GM10266 (cell line): ENCODE data around the gene SAXO1.

Experiments used
- DNase-seq: peaks from one replicate; pipeline ENCODE4 v3.0.0; 2012; ENCODE audit errors: extremely low spot score
- CTCF ChIP-seq: IDR thresholded peaks from 2 replicates; pipeline ENCODE4 v1.5.1; 2012; ENCODE audit warnings: mild to moderate bottlenecking, low read depth; ENCODE audit not compliant: control insufficient read depth, insufficient read depth; ENCODE audit errors: missing control alignments

The SAXO1 gene

GRCh38 chr9:18891946-18892670, 140.9 kb downstream of the SAXO1 start:
- DNase-seq: no peak
- no peak for TF ChIP-seq CTCF

- TF ChIP-seq CTCF: no peak
- DNase-seq: no peak
These were observed 142.6 kb downstream of the SAXO1 start for GRCh38 chr9:18890372-18890771.

- TF ChIP-seq CTCF: no peak
- DNase-seq: no peak
These were observed 143.5 kb downstream of the SAXO1 start for GRCh38 chr9:18889550-18889949.

- no peak for TF ChIP-seq CTCF
- no peak for DNase-seq
These were observed 144.7 kb downstream of the SAXO1 start for GRCh38 chr9:18888290-18888689.

- TF ChIP-seq CTCF: no peak
- DNase-seq: no peak
These were observed 145.5 kb downstream of the SAXO1 start for GRCh38 chr9:18887546-18887945.

GRCh38 chr9:18881758-18882157, 151.3 kb downstream of the SAXO1 start:
- no peak for TF ChIP-seq CTCF
- DNase-seq: no peak

GRCh38 chr9:18877984-18878383, 155.0 kb downstream of the SAXO1 start:
- DNase-seq: no peak
- TF ChIP-seq CTCF: no peak
